HCT116 (cell line): Measurements from ENCODE around the gene ASS1. TPM values are rescaled to one million over a fixed set of nuclear protein-coding genes. Genes with fewer than 3 reads are reported as not detected.

Experiments used
- ATAC-seq: fragments of 200-7000 bp; cut with Tn5 transposase; 2 replicates; pipeline ENCODE4 v1.9.1; 2020; ENCODE audit warnings: mild to moderate bottlenecking, moderate library complexity
- BruUV-seq: library from RNA; stranded (reverse); fragments of 400-500 nt; replicated peaks from 2 replicates; lab custom pipeline; 2021; lab: Mats Ljungman, UMichigan
- CTCF ChIA-PET: fragments of 300-600 bp; sonication (Branson Sonifier 250); formaldehyde crosslinking; loops from one replicate; lab custom pipeline; 2021; ENCODE audit warnings: antibody characterized with exemption; lab: Charles Lee
- POLR2A ChIA-PET: fragments of 300-600, 350-600 bp; sonication (Branson Sonifier 250); formaldehyde crosslinking; loops from one replicate; lab custom pipeline; 2021; ENCODE audit warnings: antibody characterized with exemption; lab: Charles Lee
- RAD21 ChIA-PET, 2 experiments: fragments of 300-600 bp; sonication (Branson Sonifier 250); formaldehyde crosslinking; loops; one replicate each; lab custom pipeline; 2023; ENCODE audit warnings: low total read pairs in 2 of 2; ENCODE audit not compliant: uncharacterized antibody in 2 of 2, unreplicated experiment in 2 of 2, low non-redundant PET in 1 of 2; lab: Charles Lee
- DNase-seq: peaks from one replicate; pipeline ENCODE4 v3.0.0-alpha.2; 2010; ENCODE audit warnings: low read depth, low spot score
- H2AFZ ChIP-seq: fragments of 200-600 bp; shearing (Covaris generic), sonication (generic); 2 replicates; pipeline ENCODE4 v1.6.1; 2017; ENCODE audit warnings: low read depth, mixed run types, mixed read lengths, antibody characterized with exemption, low read length; ENCODE audit not compliant: poor library complexity, severe bottlenecking
- H3K27ac ChIP-seq: 2 replicates; pipeline ENCODE4 v1.5.1; 2012; ENCODE audit warnings: low read depth, low read length
- H3K27me3 ChIP-seq: fragments of 200-600 bp; sonication (generic); 2 replicates; pipeline ENCODE4 v1.6.1; 2016; ENCODE audit warnings: mixed run types, low read length, mixed read lengths; ENCODE audit not compliant: insufficient read depth
- H3K36me3 ChIP-seq, 2 experiments: fragments of 200-500 bp in 1 of 2; fragments of 200-600 bp in 1 of 2; sonication (Bioruptor generic) in 1 of 2; sonication (generic) in 1 of 2; 2 replicates each; pipeline versions ENCODE4 v1.5.1 to v1.6.1; 2014 to 2016; ENCODE audit warnings: low read length in 2 of 2, inconsistent platforms in 1 of 2, mixed read lengths in 1 of 2, mixed run types in 1 of 2; ENCODE audit not compliant: insufficient read depth in 2 of 2, control insufficient read depth in 1 of 2
- H3K4me1 ChIP-seq, 2 experiments: fragments of 200-600 bp in 1 of 2; sonication (generic) in 1 of 2; 2 replicates each; pipeline versions ENCODE4 v1.5.1 to v1.6.1; 2012 to 2017; ENCODE audit warnings: low read length in 2 of 2, inconsistent platforms in 1 of 2, mild to moderate bottlenecking in 1 of 2, mixed read lengths in 1 of 2, mixed run types in 1 of 2, moderate library complexity in 1 of 2; ENCODE audit not compliant: insufficient read depth in 2 of 2, control insufficient read depth in 1 of 2
- H3K4me2 ChIP-seq: fragments of 200-600 bp; sonication (generic); 2 replicates; pipeline ENCODE4 v1.6.1; 2017; ENCODE audit warnings: mixed run types, low read length, mixed read lengths
- H3K4me3 ChIP-seq, 2 experiments: fragments of 200-600 bp in 1 of 2; sonication (generic) in 1 of 2; replicated peaks in 1 of 2; 2 replicates each; pipeline ENCODE4 v1.5.1; 2011 to 2016; ENCODE audit warnings: low read length in 2 of 2, control low read depth in 1 of 2, low read depth in 1 of 2, mild to moderate bottlenecking in 1 of 2, mixed read lengths in 1 of 2, mixed run types in 1 of 2
- H3K79me2 ChIP-seq: fragments of 200-600 bp; sonication (generic); 2 replicates; pipeline ENCODE4 v1.6.1; 2017; ENCODE audit warnings: mild to moderate bottlenecking, mixed run types, low read length, moderate library complexity, mixed read lengths; ENCODE audit not compliant: insufficient read depth
- H3K9ac ChIP-seq: fragments of 200-600 bp; sonication (generic); 2 replicates; pipeline ENCODE4 v1.6.1; 2016; ENCODE audit warnings: low read length, mixed read lengths
- H3K9me2 ChIP-seq: fragments of 200-600 bp; sonication (generic), shearing (Covaris generic); 2 replicates; pipeline ENCODE4 v1.6.1; 2017; ENCODE audit warnings: mixed run types, mild to moderate bottlenecking, moderate library complexity; ENCODE audit not compliant: insufficient read depth
- H3K9me3 ChIP-seq, 2 experiments: fragments of 200-500 bp in 1 of 2; fragments of 200-600 bp in 1 of 2; sonication (Bioruptor generic) in 1 of 2; sonication (generic) in 1 of 2; 2 replicates each; pipeline ENCODE4 v1.6.1; 2014 to 2017; ENCODE audit warnings: low read length in 2 of 2, mixed read lengths in 2 of 2, inconsistent platforms in 1 of 2, low read depth in 1 of 2, mild to moderate bottlenecking in 1 of 2, mixed run types in 1 of 2, moderate library complexity in 1 of 2; ENCODE audit not compliant: control insufficient read depth in 1 of 2, insufficient read depth in 1 of 2
- H4K20me1 ChIP-seq: fragments of 200-600 bp; sonication (generic), shearing (Covaris generic); 2 replicates; pipeline ENCODE4 v1.6.1; 2017; ENCODE audit warnings: mixed run types, mild to moderate bottlenecking, moderate library complexity; ENCODE audit not compliant: insufficient read depth
- CBX3 ChIP-seq: IDR thresholded peaks from 2 replicates; pipeline ENCODE4 v1.6.1; 2012; ENCODE audit warnings: low read depth
- CEBPB ChIP-seq: IDR thresholded peaks from 2 replicates; pipeline ENCODE4 v1.6.1; 2012; ENCODE audit warnings: low read depth
- EGR1 ChIP-seq: IDR thresholded peaks from 2 replicates; pipeline ENCODE4 v1.6.1; 2012; ENCODE audit warnings: low read depth
- EZH2 ChIP-seq: fragments of 200-600 bp; sonication (generic); IDR thresholded peaks from 2 replicates; pipeline ENCODE4 v1.6.1; 2017; ENCODE audit warnings: antibody characterized with exemption, mixed run types
- EZH2phosphoT487 ChIP-seq: fragments of 200-600 bp; IDR thresholded peaks from 2 replicates; pipeline ENCODE4 v1.6.1; 2018; ENCODE audit warnings: antibody characterized with exemption, borderline replicate concordance
- FOSL1 ChIP-seq: IDR thresholded peaks from 2 replicates; pipeline ENCODE4 v1.6.1; 2012; ENCODE audit warnings: low read depth
- JUND ChIP-seq: IDR thresholded peaks from 2 replicates; pipeline ENCODE4 v1.6.1; 2012
- POLR2A ChIP-seq: IDR thresholded peaks from 2 replicates; pipeline ENCODE4 v1.7.0; 2011; ENCODE audit warnings: borderline replicate concordance; ENCODE audit not compliant: insufficient read depth, insufficient read length; ENCODE audit errors: extremely low read depth
- SIN3A ChIP-seq: IDR thresholded peaks from 2 replicates; pipeline ENCODE4 v1.6.1; 2012; ENCODE audit warnings: low read depth
- SP1 ChIP-seq: IDR thresholded peaks from 2 replicates; pipeline ENCODE4 v1.6.1; 2012; ENCODE audit warnings: low read depth
- SRF ChIP-seq: IDR thresholded peaks from 2 replicates; pipeline ENCODE4 v1.6.1; 2012; ENCODE audit warnings: low read depth
- TCF7L2 ChIP-seq: IDR thresholded peaks from 2 replicates; pipeline ENCODE4 v1.7.0; 2011; ENCODE audit warnings: borderline replicate concordance, inconsistent platforms; ENCODE audit not compliant: insufficient read depth, insufficient read length; ENCODE audit errors: extremely low read depth
- ZFX ChIP-seq: fragments of 450-650 bp; IDR thresholded peaks from 2 replicates; pipeline ENCODE4 v1.6.1; 2017
- intact Hi-C: fragments of 100-400 bp; cut with micrococcal nuclease; formaldehyde crosslinking; loops from 2 replicates; pipeline ENCODE4 v1.10.0; 2022
- total RNA-seq: library from RNA; stranded (reverse); gene quantifications from one replicate; pipeline ENCODE4 v1.2.1, GENCODE V29; 2021; ENCODE audit not compliant: unreplicated experiment
- TF ChIP-seq, protein P1 (sequence below), 3 experiments: fragments of 200-600 bp in 1 of 3; sonication (generic) in 1 of 3; IDR thresholded peaks in 2 of 3; conservative IDR thresholded peaks in 1 of 3; 2 replicates each; pipeline ENCODE4 v1.5.1; 2012 to 2017; ENCODE audit warnings: low read depth in 2 of 3, low read length in 2 of 3, antibody characterized with exemption in 1 of 3, borderline replicate concordance in 1 of 3, control low read depth in 1 of 3, mild to moderate bottlenecking in 1 of 3, mixed read lengths in 1 of 3, mixed run types in 1 of 3, moderate library complexity in 1 of 3; ENCODE audit not compliant: insufficient read depth in 1 of 3
- TF ChIP-seq, protein P2 (sequence below): IDR thresholded peaks from 2 replicates; pipeline ENCODE4 v1.6.1; 2012; ENCODE audit warnings: low read depth
- TF ChIP-seq, protein P3 (sequence below): IDR thresholded peaks from 2 replicates; pipeline ENCODE4 v1.6.1; 2012

The ASS1 gene
- total RNA-seq, 1 experiment from 2014 or later, result 92.6 TPM

DNA sequence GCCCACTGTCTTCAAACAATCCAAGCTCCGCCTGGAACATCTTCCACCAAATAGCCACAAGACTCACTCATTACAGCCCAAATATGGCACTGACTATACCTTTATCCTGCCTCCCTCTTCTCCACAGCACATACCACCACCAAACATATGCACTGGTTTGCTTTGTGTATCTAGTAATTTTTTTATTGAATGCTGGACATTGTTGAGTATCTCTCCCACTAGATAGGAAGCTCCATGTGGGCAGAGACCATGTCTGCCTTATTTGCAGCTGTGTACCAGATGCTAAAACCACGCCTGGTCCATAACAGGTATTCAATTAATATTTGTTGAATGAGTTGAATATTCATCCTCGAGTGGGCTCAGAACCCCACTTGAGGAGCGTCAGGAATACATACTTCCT lies 67.4 kb downstream of the ASS1 start:
- intact Hi-C loops, result no loop called here
- RAD21 ChIA-PET, result no interaction called here
- POLR2A ChIA-PET, result no interaction called here
- CTCF ChIA-PET, result no interaction called here
- no peaks in the 10 kb centered on the region for H3K4me1 ChIP-seq
- BruUV-seq, result no TSS peak
- no peaks in the 10 kb centered on the region for H4K20me1 ChIP-seq
- no peaks in the 10 kb centered on the region for H3K79me2 ChIP-seq
- no peaks in the 10 kb centered on the region for H3K9me3 ChIP-seq
- no peaks in the 10 kb centered on the region for H3K27me3 ChIP-seq
- ATAC-seq, result no peak
- H2AFZ ChIP-seq, result no peak overlapping the region
- DNase-seq, result no peak
- no peak overlapping the region for H3K4me3 ChIP-seq
- no peak overlapping the region for H3K27ac ChIP-seq
- H3K36me3 ChIP-seq, result no peaks in the 10 kb centered on the region
- no peak for TF ChIP-seq SP1
- TF ChIP-seq POLR2A, result no peak
- H3K9ac ChIP-seq, result no peak overlapping the region
- no peak overlapping the region for H3K4me2 ChIP-seq
- H3K9me2 ChIP-seq, result no peaks in the 10 kb centered on the region

DNA sequence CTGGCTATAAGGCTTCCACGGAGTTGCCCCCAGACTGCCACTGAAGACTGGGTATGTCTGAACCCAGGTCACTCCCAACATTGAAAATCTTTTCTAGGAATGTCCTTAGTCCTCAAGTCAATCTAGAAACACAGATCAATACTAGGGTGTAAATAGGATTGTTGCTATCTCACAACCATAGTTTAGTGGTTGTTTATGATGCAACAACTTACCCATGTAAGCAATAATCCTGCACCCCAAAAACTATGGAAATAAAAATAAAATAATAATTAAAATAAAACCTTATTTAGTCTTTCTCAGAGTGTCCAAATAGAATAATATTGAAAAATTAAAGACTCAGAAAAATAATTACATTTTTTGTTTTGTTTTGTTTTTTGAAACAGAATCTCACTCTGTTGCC lies 68.3 kb downstream of the ASS1 start:
- Histone ChIP-seq H3K79me2 (no peaks in the 10 kb centered on the region), H3K4me1 (no peaks in the 10 kb centered on the region)
- no peak for ATAC-seq
- intact Hi-C loops, result no loop called here
- CTCF ChIA-PET, result no interaction called here
- DNase-seq, result no peak
- TF ChIP-seq EZH2 (no peak), CBX3 (no peak), SP1 (no peak), TCF7L2 (no peak), ZFX (no peak), EGR1 (no peak), EZH2phosphoT487 (no peak), JUND (no peak), CEBPB (no peak), SRF (no peak), SIN3A (no peak), FOSL1 (no peak)
- TF ChIP-seq, protein P1, sequence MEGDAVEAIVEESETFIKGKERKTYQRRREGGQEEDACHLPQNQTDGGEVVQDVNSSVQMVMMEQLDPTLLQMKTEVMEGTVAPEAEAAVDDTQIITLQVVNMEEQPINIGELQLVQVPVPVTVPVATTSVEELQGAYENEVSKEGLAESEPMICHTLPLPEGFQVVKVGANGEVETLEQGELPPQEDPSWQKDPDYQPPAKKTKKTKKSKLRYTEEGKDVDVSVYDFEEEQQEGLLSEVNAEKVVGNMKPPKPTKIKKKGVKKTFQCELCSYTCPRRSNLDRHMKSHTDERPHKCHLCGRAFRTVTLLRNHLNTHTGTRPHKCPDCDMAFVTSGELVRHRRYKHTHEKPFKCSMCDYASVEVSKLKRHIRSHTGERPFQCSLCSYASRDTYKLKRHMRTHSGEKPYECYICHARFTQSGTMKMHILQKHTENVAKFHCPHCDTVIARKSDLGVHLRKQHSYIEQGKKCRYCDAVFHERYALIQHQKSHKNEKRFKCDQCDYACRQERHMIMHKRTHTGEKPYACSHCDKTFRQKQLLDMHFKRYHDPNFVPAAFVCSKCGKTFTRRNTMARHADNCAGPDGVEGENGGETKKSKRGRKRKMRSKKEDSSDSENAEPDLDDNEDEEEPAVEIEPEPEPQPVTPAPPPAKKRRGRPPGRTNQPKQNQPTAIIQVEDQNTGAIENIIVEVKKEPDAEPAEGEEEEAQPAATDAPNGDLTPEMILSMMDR (IDR thresholded peaks at IDR 0.05 in 2 of 3, conservative IDR thresholded peaks at IDR 0.05 in 1 of 3; ENCODE audit: borderline replicate concordance in 1 of 3, insufficient read depth in 1 of 3, low read depth in 2 of 3, low read length in 2 of 3), result no peak
- TF ChIP-seq, protein P2, sequence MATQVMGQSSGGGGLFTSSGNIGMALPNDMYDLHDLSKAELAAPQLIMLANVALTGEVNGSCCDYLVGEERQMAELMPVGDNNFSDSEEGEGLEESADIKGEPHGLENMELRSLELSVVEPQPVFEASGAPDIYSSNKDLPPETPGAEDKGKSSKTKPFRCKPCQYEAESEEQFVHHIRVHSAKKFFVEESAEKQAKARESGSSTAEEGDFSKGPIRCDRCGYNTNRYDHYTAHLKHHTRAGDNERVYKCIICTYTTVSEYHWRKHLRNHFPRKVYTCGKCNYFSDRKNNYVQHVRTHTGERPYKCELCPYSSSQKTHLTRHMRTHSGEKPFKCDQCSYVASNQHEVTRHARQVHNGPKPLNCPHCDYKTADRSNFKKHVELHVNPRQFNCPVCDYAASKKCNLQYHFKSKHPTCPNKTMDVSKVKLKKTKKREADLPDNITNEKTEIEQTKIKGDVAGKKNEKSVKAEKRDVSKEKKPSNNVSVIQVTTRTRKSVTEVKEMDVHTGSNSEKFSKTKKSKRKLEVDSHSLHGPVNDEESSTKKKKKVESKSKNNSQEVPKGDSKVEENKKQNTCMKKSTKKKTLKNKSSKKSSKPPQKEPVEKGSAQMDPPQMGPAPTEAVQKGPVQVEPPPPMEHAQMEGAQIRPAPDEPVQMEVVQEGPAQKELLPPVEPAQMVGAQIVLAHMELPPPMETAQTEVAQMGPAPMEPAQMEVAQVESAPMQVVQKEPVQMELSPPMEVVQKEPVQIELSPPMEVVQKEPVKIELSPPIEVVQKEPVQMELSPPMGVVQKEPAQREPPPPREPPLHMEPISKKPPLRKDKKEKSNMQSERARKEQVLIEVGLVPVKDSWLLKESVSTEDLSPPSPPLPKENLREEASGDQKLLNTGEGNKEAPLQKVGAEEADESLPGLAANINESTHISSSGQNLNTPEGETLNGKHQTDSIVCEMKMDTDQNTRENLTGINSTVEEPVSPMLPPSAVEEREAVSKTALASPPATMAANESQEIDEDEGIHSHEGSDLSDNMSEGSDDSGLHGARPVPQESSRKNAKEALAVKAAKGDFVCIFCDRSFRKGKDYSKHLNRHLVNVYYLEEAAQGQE, result no peak
- TF ChIP-seq, protein P3, sequence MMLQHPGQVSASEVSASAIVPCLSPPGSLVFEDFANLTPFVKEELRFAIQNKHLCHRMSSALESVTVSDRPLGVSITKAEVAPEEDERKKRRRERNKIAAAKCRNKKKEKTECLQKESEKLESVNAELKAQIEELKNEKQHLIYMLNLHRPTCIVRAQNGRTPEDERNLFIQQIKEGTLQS, result no peak
- TF ChIP-seq, all 23 proteins: peak for 0
- Histone ChIP-seq H4K20me1 (no peaks in the 10 kb centered on the region), H3K9me3 (no peaks in the 10 kb centered on the region), H3K27ac (no peak overlapping the region), H3K27me3 (no peaks in the 10 kb centered on the region), H2AFZ (no peak overlapping the region), H3K9ac (no peak overlapping the region), H3K4me2 (no peak overlapping the region), H3K36me3 (no peaks in the 10 kb centered on the region), H3K4me3 (no peak overlapping the region), H3K9me2 (no peaks in the 10 kb centered on the region)
- BruUV-seq, result no TSS peak
- POLR2A ChIA-PET, result interaction anchor here (0.6 kb wide), 1 partner anchor 21 kb away, joined by 3 read pairs; no protein-coding TSS in a partner anchor
- RAD21 ChIA-PET, result no interaction called here
